NCI-H2081 treated with DMSO at 0.1 percent for 48 hours (cell line): ENCODE measurements around the gene RPLP1.

ENCODE experiments used
- DNase-seq: peaks from one replicate; lab custom pipeline; 2025; lab: John Stamatoyannopoulos, UW

RPLP1 gene

GRCh38 chr15:69498282-69498681 is 45.7 kb downstream of the RPLP1 start:
- no peak for DNase-seq

GRCh38 chr15:69498987-69499386 is 46.4 kb downstream of the RPLP1 start:
- DNase-seq, result no peak

DNA sequence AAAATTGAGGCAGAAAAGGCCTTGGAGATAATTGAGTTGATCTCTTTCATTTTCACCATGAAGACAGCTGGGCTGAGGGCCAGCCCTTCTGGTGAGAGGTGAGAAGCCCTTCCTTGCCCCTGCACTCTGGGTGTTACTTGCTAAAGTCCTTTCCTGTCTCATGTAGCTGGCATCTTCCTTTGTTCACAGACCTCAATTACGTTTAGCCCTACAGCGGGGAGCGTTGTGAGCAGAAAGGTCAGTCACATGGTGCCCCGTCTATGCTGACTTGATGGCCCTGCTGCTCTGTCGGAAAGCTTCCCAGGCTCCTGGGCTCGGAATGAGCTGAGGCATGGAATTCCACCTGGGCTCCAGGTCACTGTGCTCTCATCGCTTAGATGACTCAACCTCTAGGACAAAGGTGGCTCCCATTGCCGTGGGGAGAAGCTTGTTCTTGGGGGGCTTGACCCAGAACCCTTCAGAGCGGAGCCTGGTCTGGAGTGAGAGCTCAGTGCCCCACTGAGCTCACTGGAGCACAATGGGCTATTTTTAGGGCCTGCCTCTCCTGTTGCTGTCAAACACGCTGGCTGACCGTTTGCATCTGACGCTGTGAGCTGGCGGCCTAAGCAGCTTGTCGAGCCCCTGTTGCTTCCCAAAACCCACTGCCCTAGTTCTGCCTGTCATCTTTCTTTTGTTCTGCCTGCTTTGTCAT is 47.0 kb downstream of the RPLP1 start:
- no peak for DNase-seq

DNA sequence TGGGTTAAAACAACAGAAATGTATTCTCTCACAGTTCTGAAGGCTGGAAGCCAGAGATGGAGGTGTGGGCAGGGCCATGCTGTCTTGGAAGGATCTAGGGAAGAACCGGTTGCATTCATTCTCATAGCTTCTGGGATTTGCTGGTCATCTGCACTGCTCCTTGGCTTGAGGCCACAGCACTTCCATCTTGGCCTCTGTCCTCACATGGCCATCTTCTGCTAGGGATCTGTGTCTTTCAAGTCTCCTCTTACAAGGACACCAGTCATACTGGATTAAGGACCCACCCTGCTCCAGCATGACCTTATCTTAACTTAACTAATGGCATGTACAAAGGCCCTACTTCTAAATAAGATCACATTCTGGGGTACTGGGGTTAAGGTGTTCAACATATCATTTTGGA is 47.7 kb downstream of the RPLP1 start:
- DNase-seq, result no peak

DNA sequence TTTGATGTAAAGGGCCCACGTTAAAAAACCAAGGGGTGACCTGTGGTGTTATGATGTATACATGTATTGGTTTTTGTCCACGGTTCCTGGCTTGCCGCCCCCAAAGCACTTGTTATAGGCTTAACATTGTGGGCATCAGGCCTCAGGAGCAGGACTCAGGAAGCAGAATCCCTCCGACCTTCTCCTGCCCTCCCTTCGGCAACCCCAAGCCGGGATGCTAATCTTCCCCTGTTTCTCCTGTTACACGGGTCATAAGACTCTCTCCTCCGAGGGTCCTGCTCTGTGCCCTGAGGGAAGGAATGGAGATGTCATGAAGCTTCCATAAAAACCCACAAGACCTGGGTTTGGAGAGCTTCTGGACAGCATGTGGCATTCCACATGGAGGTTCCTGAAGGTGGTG is 48.8 kb downstream of the RPLP1 start:
- no peak for DNase-seq

- no peak for DNase-seq
These were observed 49.9 kb downstream of the RPLP1 start for GRCh38 chr15:69502470-69503045.

GRCh38 chr15:69504352-69505040 is 51.9 kb downstream of the RPLP1 start:
- no peak for DNase-seq
